SK-N-SH (cell line): ENCODE data around the gene FMNL1. TPM values are rescaled to one million over a fixed set of nuclear protein-coding genes. Genes with fewer than 3 reads are reported as not detected.
A peak's percentile ranks its signal among the peaks of the same experiment; 100 is the strongest.

Experiments used
- CTCF ChIA-PET: fragments of 300-600, 350-600 bp; formaldehyde crosslinking; extraction: SDS; loops from one replicate; lab custom pipeline; 2021; lab: Yijun Ruan, JAX
- POLR2A ChIA-PET: fragments of 350-600 bp; sonication (Branson Sonifier 250); formaldehyde crosslinking; extraction: SDS; loops from one replicate; lab custom pipeline; 2020; ENCODE audit warnings: antibody characterized with exemption, inconsistent platforms; lab: Yijun Ruan, JAX
- DNase-seq: peaks from one replicate; pipeline ENCODE4 v3.0.0; 2012
- H2AFZ ChIP-seq: fragments of 200-600 bp; sonication (generic); 2 replicates; pipeline ENCODE4 v1.8.1; 2016; ENCODE audit warnings: antibody characterized with exemption, mild to moderate bottlenecking, low read depth
- H3F3A ChIP-seq: fragments of 200-600 bp; sonication (generic); replicated peaks from 2 replicates; pipeline ENCODE3; 2016; ENCODE audit warnings: antibody characterized with exemption, mild to moderate bottlenecking; ENCODE audit not compliant: insufficient read depth
- H3K27ac ChIP-seq, 2 experiments: fragments of 200-500 bp in 1 of 2; fragments of 200-600 bp in 1 of 2; sonication (Bioruptor generic) in 1 of 2; sonication (generic), shearing (Covaris generic) in 1 of 2; 2 replicates each; pipeline versions ENCODE4 v1.5.1 to v1.6.1; 2014 to 2016; ENCODE audit warnings: low read depth in 2 of 2, inconsistent platforms in 1 of 2, low read length in 1 of 2, mild to moderate bottlenecking in 1 of 2, mixed read lengths in 1 of 2
- H3K27me3 ChIP-seq: fragments of 200-600 bp; sonication (generic), shearing (Covaris generic); 2 replicates; pipeline ENCODE4 v1.6.1; 2016; ENCODE audit warnings: mixed run types; ENCODE audit not compliant: insufficient read depth
- H3K36me3 ChIP-seq, 2 experiments: fragments of 200-500 bp in 1 of 2; fragments of 200-600 bp in 1 of 2; sonication (Bioruptor generic) in 1 of 2; sonication (generic) in 1 of 2; replicated peaks in 1 of 2; 2 replicates each; pipeline versions ENCODE3 to v1.5.1; 2014 to 2016; ENCODE audit warnings: low read length in 1 of 2, mild to moderate bottlenecking in 1 of 2; ENCODE audit not compliant: insufficient read depth in 2 of 2, control insufficient read depth in 1 of 2
- H3K4me1 ChIP-seq, 2 experiments: fragments of 200-500 bp in 1 of 2; fragments of 200-600 bp in 1 of 2; sonication (Bioruptor generic) in 1 of 2; sonication (generic), shearing (Covaris generic) in 1 of 2; 2 replicates each; pipeline versions ENCODE4 v1.5.1 to v1.6.1; 2014 to 2016; ENCODE audit warnings: low read depth in 1 of 2, low read length in 1 of 2, mixed run types in 1 of 2; ENCODE audit not compliant: insufficient read depth in 2 of 2, control insufficient read depth in 1 of 2
- H3K4me2 ChIP-seq: fragments of 200-600 bp; sonication (generic), shearing (Covaris generic); 2 replicates; pipeline ENCODE4 v1.6.1; 2017; ENCODE audit warnings: mixed run types
- H3K4me3 ChIP-seq, 2 experiments: fragments of 200-500 bp in 1 of 2; fragments of 200-600 bp in 1 of 2; sonication (Bioruptor generic) in 1 of 2; sonication (generic), shearing (Covaris generic) in 1 of 2; 2 replicates each; pipeline versions ENCODE4 v1.5.1 to v1.8.1; 2014 to 2016; ENCODE audit warnings: low read depth in 2 of 2, inconsistent platforms in 1 of 2, low read length in 1 of 2, mild to moderate bottlenecking in 1 of 2, mixed read lengths in 1 of 2, moderate library complexity in 1 of 2
- H3K79me2 ChIP-seq: fragments of 200-600 bp; sonication (generic); 2 replicates; pipeline ENCODE4 v1.8.1; 2017; ENCODE audit warnings: mild to moderate bottlenecking; ENCODE audit not compliant: insufficient read depth
- H3K9ac ChIP-seq: fragments of 200-600 bp; sonication (generic); 2 replicates; pipeline ENCODE4 v1.6.1; 2017; ENCODE audit warnings: mixed run types
- H3K9me2 ChIP-seq: fragments of 200-600 bp; sonication (generic); 2 replicates; pipeline ENCODE4 v1.6.1; 2017; ENCODE audit warnings: mixed run types
- H3K9me3 ChIP-seq: fragments of 200-600 bp; sonication (generic); 2 replicates; pipeline ENCODE4 v1.6.1; 2017; ENCODE audit warnings: mixed run types, mild to moderate bottlenecking, moderate library complexity
- H4K20me1 ChIP-seq: fragments of 200-600 bp; sonication (generic); 2 replicates; pipeline ENCODE4 v1.6.1; 2017; ENCODE audit warnings: mild to moderate bottlenecking, mixed run types; ENCODE audit not compliant: insufficient read depth
- CTCF ChIP-seq: fragments of 200-600 bp; sonication (generic); IDR thresholded peaks from 2 replicates; pipeline ENCODE4 v1.6.1; 2017; ENCODE audit warnings: antibody characterized with exemption, mild to moderate bottlenecking, moderate library complexity
- ELF1 ChIP-seq: IDR thresholded peaks from 2 replicates; pipeline ENCODE4 v1.4.0; 2012
- EP300 ChIP-seq, 2 experiments: IDR thresholded peaks; 2 replicates each; pipeline versions ENCODE4 v1.4.0 to v1.6.1; 2012; ENCODE audit warnings: borderline replicate concordance in 1 of 2, low read depth in 1 of 2, low read length in 1 of 2
- EZH2phosphoT487 ChIP-seq: fragments of 200-600 bp; sonication (generic); IDR thresholded peaks from 2 replicates; pipeline ENCODE4 v1.6.1; 2017; ENCODE audit warnings: low read depth, mixed run types, mild to moderate bottlenecking, antibody characterized with exemption, moderate library complexity, borderline replicate concordance
- FOXJ3 ChIP-seq: sonication (generic); formaldehyde crosslinking; IDR thresholded peaks from 2 replicates; pipeline ENCODE4 v1.5.1; 2020; ENCODE audit warnings: mild to moderate bottlenecking, missing genetic modification reagents
- FOXM1 ChIP-seq: IDR thresholded peaks from 2 replicates; pipeline ENCODE4 v1.4.0; 2012; ENCODE audit warnings: low read depth, mild to moderate bottlenecking
- GATA2 ChIP-seq: sonication (generic); formaldehyde crosslinking; IDR thresholded peaks from 2 replicates; pipeline ENCODE4 v1.5.0; 2020; ENCODE audit warnings: mild to moderate bottlenecking, missing genetic modification reagents
- MXI1 ChIP-seq: IDR thresholded peaks from 2 replicates; pipeline ENCODE4 v1.6.1; 2012; ENCODE audit warnings: mild to moderate bottlenecking, low read depth, low read length, improper control_type of control experiment
- NRF1 ChIP-seq: IDR thresholded peaks from 2 replicates; pipeline ENCODE4 v1.6.1; 2012; ENCODE audit warnings: low read depth, mild to moderate bottlenecking, low read length
- POLR2AphosphoS5 ChIP-seq: IDR thresholded peaks from 2 replicates; pipeline ENCODE4 v1.6.1; 2012; ENCODE audit warnings: low read depth, low read length
- RAD21 ChIP-seq: IDR thresholded peaks from 2 replicates; pipeline ENCODE4 v1.6.1; 2012; ENCODE audit warnings: mild to moderate bottlenecking, low read length
- RCOR1 ChIP-seq: fragments of 150-350 bp; IDR thresholded peaks from 2 replicates; pipeline ENCODE4 v1.6.1; 2017; ENCODE audit warnings: antibody characterized with exemption, low read length
- RFX5 ChIP-seq: IDR thresholded peaks from 2 replicates; pipeline ENCODE4 v1.6.1; 2012; ENCODE audit warnings: mild to moderate bottlenecking, improper control_type of control experiment, low read length
- SMC3 ChIP-seq: IDR thresholded peaks from 2 replicates; pipeline ENCODE4 v1.6.1; 2012; ENCODE audit warnings: low read depth, low read length, improper control_type of control experiment
- TCF12 ChIP-seq: IDR thresholded peaks from 2 replicates; pipeline ENCODE4 v1.4.0; 2012
- TEAD4 ChIP-seq: IDR thresholded peaks from 2 replicates; pipeline ENCODE4 v1.4.0; 2012; ENCODE audit warnings: mild to moderate bottlenecking, borderline replicate concordance; ENCODE audit not compliant: insufficient read depth
- USF2 ChIP-seq: fragments of 150-350 bp; IDR thresholded peaks from 2 replicates; pipeline ENCODE4 v1.6.1; 2017; ENCODE audit warnings: antibody characterized with exemption, low read length, low read depth, borderline replicate concordance
- YY1 ChIP-seq: IDR thresholded peaks from 2 replicates; pipeline ENCODE4 v1.4.0; 2012; ENCODE audit warnings: low read depth, mild to moderate bottlenecking
- ZBTB33 ChIP-seq: IDR thresholded peaks from 2 replicates; pipeline ENCODE4 v1.4.0; 2012; ENCODE audit warnings: low read depth, borderline replicate concordance
- WGBS: methylation state at CpG from one replicate; pipeline ENCODE4 v1.1.6; 2017; ENCODE audit warnings: low lambda C conversion rate; 5-methylcytosine and 5-hydroxymethylcytosine counted together
- polyA plus RNA-seq, 3 experiments: library from polyadenylated mRNA; depleted of rRNA; stranded (reverse); fragments of >200 nt; gene quantifications; 2 replicates each; pipeline ENCODE4 v1.2.3, GENCODE V29; 2012

FMNL1 gene
- polyA plus RNA-seq, 1 of the 3 experiments (the other 2 are of a cell fraction) = 2.8 TPM

- Histone ChIP-seq H3K4me2 (peak overlapping the region; percentile 74), H3K9me2 (no peaks in the 10 kb centered on the region), H3F3A (no peaks in the 10 kb centered on the region), H3K36me3 (no peaks in the 10 kb centered on the region), H3K4me1 (peaks cover 0 to 19% of the 10 kb centered on the region in 2 experiments; a peak in 1 of 4 replicates), H3K4me3 (peak overlapping the region; percentile 57 to 60), H3K9ac (0 out of 2 replicates have a peak overlapping the region, but pooled peaks have one; percentile 25), H3K27me3 (no peaks in the 10 kb centered on the region), H2AFZ (peak overlapping the region; percentile 70; the same call in 1 of the 2 replicates), H3K27ac (peak overlapping the region in 1 of 2 experiments; percentile 44; a peak in 1 of 4 replicates), H4K20me1 (no peaks in the 10 kb centered on the region), H3K9me3 (no peaks in the 10 kb centered on the region), H3K79me2 (no peaks in the 10 kb centered on the region)
- peak; percentile 88 for DNase-seq
- 39% methylated on average over 33 of the region's 62 CpGs for WGBS
- TF ChIP-seq NRF1 (peak; percentile 71), FOXM1 (no peak)
- POLR2A ChIA-PET = interaction anchor here (0.6 to 1.2 kb wide), 6 partner anchors 53 to 143 kb away, joined by 3 to 4 read pairs (median 3); partner anchors contain the start of genes HEXIM1 and MAP3K14
- CTCF ChIA-PET = interaction anchor here (0.8 to 10.1 kb wide), 12 partner anchors 10 to 147 kb away, joined by 3 to 232 read pairs (median 4); partner anchors contain the start of genes ACBD4, FMNL1 and MAP3K14
Observed at GRCh38 chr17:45241328-45242028, 19.8 kb downstream of the FMNL1 start.

- 71% methylated on average over 12 of the region's 18 CpGs for WGBS
- CTCF ChIA-PET = interaction anchor here (0.8 to 10.1 kb wide), 11 partner anchors 10 to 152 kb away, joined by 3 to 232 read pairs (median 4); partner anchors contain the start of genes ACBD4 and FMNL1
- H3K4me3 ChIP-seq = peak overlapping the region in 1 of 2 experiments; percentile 31; a peak in 1 of 4 replicates
- H3K27ac ChIP-seq = no peak overlapping the region; a peak in 1 of 4 replicates
- H3K9ac ChIP-seq = no peak overlapping the region
- H3K9me3 ChIP-seq = no peaks in the 10 kb centered on the region
- H3F3A ChIP-seq = no peaks in the 10 kb centered on the region
- no peaks in the 10 kb centered on the region for H3K36me3 ChIP-seq
- H2AFZ ChIP-seq = no peak overlapping the region
- no peak for DNase-seq
- no peaks in the 10 kb centered on the region for H3K79me2 ChIP-seq
- H4K20me1 ChIP-seq = no peaks in the 10 kb centered on the region
- H3K4me1 ChIP-seq = peaks cover 0 to 22% of the 10 kb centered on the region in 2 experiments; a peak in 1 of 4 replicates
- H3K4me2 ChIP-seq = no peak overlapping the region
- H3K9me2 ChIP-seq = no peaks in the 10 kb centered on the region
- TF ChIP-seq FOXM1 = no peak
- no peak for TF ChIP-seq FOXJ3
- TF ChIP-seq SMC3 = no peak
- TF ChIP-seq CTCF = no peak
- TF ChIP-seq RAD21 = no peak
- no peak for TF ChIP-seq EZH2phosphoT487
- TF ChIP-seq RFX5 = no peak
- TF ChIP-seq ELF1 = no peak
- no peak for TF ChIP-seq TCF12
- no peak for TF ChIP-seq POLR2AphosphoS5
- TF ChIP-seq TEAD4 = no peak
- no peak for TF ChIP-seq EP300 (IDR thresholded peaks at IDR 0.05; ENCODE audit: borderline replicate concordance in 1 of 2, low read depth in 1 of 2, low read length in 1 of 2)
- TF ChIP-seq ZBTB33 = no peak
- TF ChIP-seq USF2 = no peak
- TF ChIP-seq RCOR1 = no peak
- no peak for TF ChIP-seq YY1
- no peak for TF ChIP-seq GATA2 (CRISPR knock-in tag)
- TF ChIP-seq MXI1 = no peak
- H3K27me3 ChIP-seq = no peaks in the 10 kb centered on the region
- POLR2A ChIA-PET = interaction anchor here (0.6 to 1.1 kb wide), 3 partner anchors 52 to 142 kb away, joined by 3 read pairs; no protein-coding TSS in a partner anchor
Observed at GRCh38 chr17:45242029-45242414, 20.3 kb downstream of the FMNL1 start.
